ENCODE results near the gene KIF6.
"Not testable (repeated sequence)": the region's sequence is repeated elsewhere in the genome, so short reads cannot be mapped to it uniquely, and the experiment has no call there.

KIF6 gene

GRCh38 chr6:39302669-39303424, 422.4 kb downstream of the KIF6 start:
- peak overlapping the region; percentile 60 for H3K4me3 Mint-ChIP-seq
- H3K27me3 Mint-ChIP-seq = no peaks in the 10 kb centered on the region
- H3K9me3 Mint-ChIP-seq = no peaks in the 10 kb centered on the region
- H3K36me3 Mint-ChIP-seq (ENCODE audit: low read depth) = no peaks in the 10 kb centered on the region
- H3K4me1 Mint-ChIP-seq (ENCODE audit: low read depth) = peaks cover 6% of the 10 kb centered on the region
- H3K27ac Mint-ChIP-seq = no peak overlapping the region

- H3K36me3 Mint-ChIP-seq (ENCODE audit: low read depth) = no peaks in the 10 kb centered on the region
- H3K27ac Mint-ChIP-seq = no peak overlapping the region
- no peaks in the 10 kb centered on the region for H3K9me3 Mint-ChIP-seq
- peaks cover 6% of the 10 kb centered on the region for H3K4me1 Mint-ChIP-seq (ENCODE audit: low read depth)
- no peaks in the 10 kb centered on the region for H3K27me3 Mint-ChIP-seq
- no peak overlapping the region for H3K4me3 Mint-ChIP-seq
Measured at GRCh38 chr6:39302011-39302410, 423.2 kb downstream of the KIF6 start.

GRCh38 chr6:39301606-39302005, 423.6 kb downstream of the KIF6 start:
- no peaks in the 10 kb centered on the region for H3K9me3 Mint-ChIP-seq
- H3K27me3 Mint-ChIP-seq = no peaks in the 10 kb centered on the region
- H3K4me3 Mint-ChIP-seq = no peak overlapping the region
- H3K36me3 Mint-ChIP-seq (ENCODE audit: low read depth) = no peaks in the 10 kb centered on the region
- peaks cover 6% of the 10 kb centered on the region for H3K4me1 Mint-ChIP-seq (ENCODE audit: low read depth)
- no peak overlapping the region for H3K27ac Mint-ChIP-seq

GRCh38 chr6:39300739-39301138, 424.5 kb downstream of the KIF6 start:
- Mint-ChIP-seq H3K36me3 (ENCODE audit: low read depth) (no peaks in the 10 kb centered on the region), H3K27ac (no peak overlapping the region), H3K4me3 (no peak overlapping the region), H3K4me1 (ENCODE audit: low read depth) (peaks cover 6% of the 10 kb centered on the region), H3K27me3 (no peaks in the 10 kb centered on the region), H3K9me3 (no peaks in the 10 kb centered on the region)

GRCh38 chr6:39298061-39298460, 427.1 kb downstream of the KIF6 start:
- Mint-ChIP-seq H3K27ac (no peak overlapping the region), H3K9me3 (no peaks in the 10 kb centered on the region), H3K27me3 (no peaks in the 10 kb centered on the region), H3K4me1 (ENCODE audit: low read depth) (peaks cover 5% of the 10 kb centered on the region), H3K36me3 (ENCODE audit: low read depth) (no peaks in the 10 kb centered on the region), H3K4me3 (no peak overlapping the region)

- no peak overlapping the region for H3K4me3 Mint-ChIP-seq
- H3K27ac Mint-ChIP-seq = no peak overlapping the region
- H3K36me3 Mint-ChIP-seq (ENCODE audit: low read depth) = no peaks in the 10 kb centered on the region
- H3K4me1 Mint-ChIP-seq (ENCODE audit: low read depth) = no peaks in the 10 kb centered on the region
- H3K9me3 Mint-ChIP-seq = no peaks in the 10 kb centered on the region
- no peaks in the 10 kb centered on the region for H3K27me3 Mint-ChIP-seq
Measured at GRCh38 chr6:39296745-39297640, 428.2 kb downstream of the KIF6 start.

- Mint-ChIP-seq H3K9me3 (no peaks in the 10 kb centered on the region), H3K4me1 (ENCODE audit: low read depth) (no peaks in the 10 kb centered on the region), H3K4me3 (no peak overlapping the region), H3K36me3 (ENCODE audit: low read depth) (no peaks in the 10 kb centered on the region), H3K27ac (no peak overlapping the region), H3K27me3 (no peaks in the 10 kb centered on the region)
Measured at GRCh38 chr6:39295611-39296011, 429.6 kb downstream of the KIF6 start.

- Mint-ChIP-seq H3K9me3 (no peaks in the 10 kb centered on the region), H3K4me3 (no peak overlapping the region), H3K36me3 (ENCODE audit: low read depth) (no peaks in the 10 kb centered on the region), H3K27ac (no peak overlapping the region), H3K4me1 (ENCODE audit: low read depth) (no peaks in the 10 kb centered on the region), H3K27me3 (no peaks in the 10 kb centered on the region)
Measured at GRCh38 chr6:39294899-39295298, 430.3 kb downstream of the KIF6 start.

GRCh38 chr6:39294133-39294532, 431.1 kb downstream of the KIF6 start:
- Mint-ChIP-seq H3K27me3 (no peaks in the 10 kb centered on the region), H3K36me3 (ENCODE audit: low read depth) (no peaks in the 10 kb centered on the region), H3K9me3 (no peaks in the 10 kb centered on the region), H3K4me1 (ENCODE audit: low read depth) (no peaks in the 10 kb centered on the region), H3K4me3 (no peak overlapping the region), H3K27ac (no peak overlapping the region)

GRCh38 chr6:39292637-39293036, 432.6 kb downstream of the KIF6 start:
- Mint-ChIP-seq H3K27ac (no peak overlapping the region), H3K4me1 (ENCODE audit: low read depth) (no peaks in the 10 kb centered on the region), H3K4me3 (no peak overlapping the region), H3K9me3 (peaks cover 3% of the 10 kb centered on the region), H3K36me3 (ENCODE audit: low read depth) (no peaks in the 10 kb centered on the region), H3K27me3 (no peaks in the 10 kb centered on the region)

GRCh38 chr6:39289490-39289889, 435.7 kb downstream of the KIF6 start:
- H3K27ac Mint-ChIP-seq = no peak overlapping the region
- H3K36me3 Mint-ChIP-seq (ENCODE audit: low read depth) = no peaks in the 10 kb centered on the region
- peaks cover 3% of the 10 kb centered on the region for H3K9me3 Mint-ChIP-seq
- no peaks in the 10 kb centered on the region for H3K4me1 Mint-ChIP-seq (ENCODE audit: low read depth)
- no peaks in the 10 kb centered on the region for H3K27me3 Mint-ChIP-seq
- no peak overlapping the region for H3K4me3 Mint-ChIP-seq

GRCh38 chr6:39287601-39288000, 437.6 kb downstream of the KIF6 start:
- peaks cover 3% of the 10 kb centered on the region for H3K9me3 Mint-ChIP-seq
- H3K4me1 Mint-ChIP-seq (ENCODE audit: low read depth) = no peaks in the 10 kb centered on the region
- no peak overlapping the region for H3K4me3 Mint-ChIP-seq
- H3K27ac Mint-ChIP-seq = no peak overlapping the region
- H3K36me3 Mint-ChIP-seq (ENCODE audit: low read depth) = no peaks in the 10 kb centered on the region
- H3K27me3 Mint-ChIP-seq = no peaks in the 10 kb centered on the region

- not testable (repeated sequence) for H3K4me1 Mint-ChIP-seq (ENCODE audit: low read depth); H3K4me3 Mint-ChIP-seq; H3K9me3 Mint-ChIP-seq; H3K27ac Mint-ChIP-seq; H3K36me3 Mint-ChIP-seq (ENCODE audit: low read depth); H3K27me3 Mint-ChIP-seq
Measured at GRCh38 chr6:39286596-39286995, 438.6 kb downstream of the KIF6 start.

GRCh38 chr6:39282774-39283173, 442.4 kb downstream of the KIF6 start:
- Mint-ChIP-seq H3K4me1 (ENCODE audit: low read depth) (no peaks in the 10 kb centered on the region), H3K27me3 (no peaks in the 10 kb centered on the region), H3K27ac (no peak overlapping the region), H3K4me3 (no peak overlapping the region), H3K36me3 (ENCODE audit: low read depth) (no peaks in the 10 kb centered on the region), H3K9me3 (no peaks in the 10 kb centered on the region)

GRCh38 chr6:39281312-39281980, 443.8 kb downstream of the KIF6 start:
- no peaks in the 10 kb centered on the region for H3K27me3 Mint-ChIP-seq
- H3K4me1 Mint-ChIP-seq (ENCODE audit: low read depth) = no peaks in the 10 kb centered on the region
- no peaks in the 10 kb centered on the region for H3K36me3 Mint-ChIP-seq (ENCODE audit: low read depth)
- no peak overlapping the region for H3K4me3 Mint-ChIP-seq
- no peak overlapping the region for H3K27ac Mint-ChIP-seq
- no peaks in the 10 kb centered on the region for H3K9me3 Mint-ChIP-seq
